HG02610 (cell line): ENCODE results near the gene FBXL12.
"Not testable (repeated sequence)": the region's sequence is repeated elsewhere in the genome, so short reads cannot be mapped to it uniquely, and the experiment has no call there.

Experiments
- ATAC-seq: cut with Tn5 transposase; IDR thresholded peaks from one replicate; pipeline ENCODE4 v1.9.1; 2021; ENCODE audit warnings: mild to moderate bottlenecking, moderate library complexity; ENCODE audit not compliant: unreplicated experiment

Gene FBXL12

GRCh38 chr19:9818734-9819595 is at the start of gene FBXL12:
FBXL12 (minus strand) TSS chr19:9819079; CDS start chr19:9818813, 266 bp downstream.
- peak; percentile 82 for ATAC-seq

GRCh38 chr19:9865732-9866501 is 47.0 kb upstream of the FBXL12 start:
- ATAC-seq, result no peak

- ATAC-seq, result no peak
Measured at GRCh38 chr19:9863759-9864158, 44.9 kb upstream of the FBXL12 start.

GRCh38 chr19:9862938-9863337 is 44.1 kb upstream of the FBXL12 start:
- ATAC-seq, result no peak

- no peak for ATAC-seq
Measured at GRCh38 chr19:9861503-9861902, 42.6 kb upstream of the FBXL12 start.

- ATAC-seq, result no peak
Measured at GRCh38 chr19:9860407-9860806, 41.5 kb upstream of the FBXL12 start.

- no peak for ATAC-seq
Measured at GRCh38 chr19:9858766-9859165, 39.9 kb upstream of the FBXL12 start.

GRCh38 chr19:9857920-9858746 is 39.3 kb upstream of the FBXL12 start:
- ATAC-seq, result no peak

- no peak for ATAC-seq
Measured at GRCh38 chr19:9857076-9857721, 38.3 kb upstream of the FBXL12 start.

- ATAC-seq, result no peak
Measured at GRCh38 chr19:9856609-9857008, 37.7 kb upstream of the FBXL12 start.

- ATAC-seq, result no peak
Measured at GRCh38 chr19:9854282-9854846, 35.5 kb upstream of the FBXL12 start.

GRCh38 chr19:9850235-9850959 is 31.5 kb upstream of the FBXL12 start:
- no peak for ATAC-seq

- no peak for ATAC-seq
Measured at GRCh38 chr19:9849791-9850190, 30.9 kb upstream of the FBXL12 start.

GRCh38 chr19:9848762-9849161 is 29.9 kb upstream of the FBXL12 start:
- no peak for ATAC-seq

- no peak for ATAC-seq
Measured at GRCh38 chr19:9848060-9848459, 29.2 kb upstream of the FBXL12 start.

GRCh38 chr19:9847087-9847671 is 28.3 kb upstream of the FBXL12 start:
- no peak for ATAC-seq

GRCh38 chr19:9843626-9844273 is 24.9 kb upstream of the FBXL12 start:
- not testable (repeated sequence) for ATAC-seq

- no peak for ATAC-seq
Measured at GRCh38 chr19:9842834-9843625, 24.2 kb upstream of the FBXL12 start.
